Right lobe of liver (tissue), 6 donors: ENCODE results near the gene BEND5. TPM values are rescaled to one million over a fixed set of nuclear protein-coding genes. Genes with fewer than 3 reads are reported as not detected.

Experiments used
- ATAC-seq, 4 donors: fragments of 200-7000 bp; cut with Tn5 transposase; one replicate each; pipeline ENCODE4 v1.9.1; 2020; ENCODE audit warnings: mild to moderate bottlenecking in 4 of 4, moderate library complexity in 4 of 4
- DNase-seq, 3 donors: peaks; one replicate each; pipeline ENCODE4 v3.0.0-alpha.2; 2020
- H3K27ac ChIP-seq, 3 donors: fragments of 200-600 bp; one replicate each; pipeline ENCODE4 v1.8.0; 2022
- H3K27me3 ChIP-seq, 2 donors: fragments of 200-600 bp; one replicate each; pipeline ENCODE4 v1.8.0; 2022
- H3K36me3 ChIP-seq, 4 donors: fragments of 200-600 bp; sonication (generic) in 1 of 4; one replicate each; pipeline versions ENCODE4 v1.5.1 to v1.8.0; 2017 to 2022; ENCODE audit warnings: control low read depth in 1 of 4
- H3K4me1 ChIP-seq, 4 donors: fragments of 200-600 bp; sonication (generic) in 1 of 4; one replicate each; pipeline versions ENCODE4 v1.5.1 to v1.8.0; 2017 to 2022; ENCODE audit warnings: control low read depth in 1 of 4
- H3K4me3 ChIP-seq, 3 donors: fragments of 200-600 bp; one replicate each; pipeline ENCODE4 v1.8.0; 2022
- H3K9me3 ChIP-seq, 4 donors: fragments of 200-600 bp; sonication (generic) in 1 of 4; one replicate each; pipeline versions ENCODE4 v1.5.1 to v1.8.0; 2017 to 2022; ENCODE audit warnings: control low read depth in 1 of 4
- CTCF ChIP-seq, 4 donors: fragments of 200-600 bp in 3 of 4; fragments of 450-650 bp in 1 of 4; IDR thresholded peaks; one replicate each; pipeline versions ENCODE4 v1.5.1 to v1.8.0; 2016 to 2022; ENCODE audit warnings: antibody characterized with exemption in 4 of 4, mild to moderate bottlenecking in 2 of 4
- POLR2A ChIP-seq: fragments of 450-650 bp; IDR thresholded peaks from one replicate; pipeline ENCODE4 v1.6.1; 2017; ENCODE audit warnings: antibody characterized with exemption, mild to moderate bottlenecking
- WGBS: methylation state at CpG from one replicate; pipeline ENCODE4 v1.1.6; 2018; ENCODE audit warnings: low coverage, low lambda C conversion rate; ENCODE audit not compliant: insufficient coverage; ENCODE audit errors: missing lambda C conversion rate; 5-methylcytosine and 5-hydroxymethylcytosine counted together
- intact Hi-C, 2 donors: fragments of 100-400 bp; cut with DNase I; formaldehyde crosslinking; loops; one replicate each; pipeline versions ENCODE4 v1.11.2 to v1.14.1; 2022
- long read RNA-seq: library from polyadenylated mRNA; unstranded; transcript quantifications from one replicate; pipeline ENCODE4 v2.0.0, GENCODE V29; 2019
- total RNA-seq, 6 experiments: library from RNA; depleted of rRNA in 2 of 6; stranded (reverse); fragments of >200 nt in 2 of 6; fragmentation: NEBNext Ultra II Directional in 3 of 6; extraction: Animal tissue kit (Norgen Biotek cat#: 25700) in 3 of 6; gene quantifications; one replicate each; pipeline versions ENCODE4 v1.1.0 to v1.2.4, GENCODE V29; 2016 to 2023
- donor health status: DM: no; HTN: yes; CAD: no.
- donor health status: DM: no; HTN: no; CAD: no.
- donor health status: DM: no; HTN: no; CAD: no.
- donor health status: DM: no; HTN: yes; CAD: no.
- donor health status: DM: no; HTN: yes; CAD: no.

BEND5 gene
- 1 to 10 TPM in 1 of 6 experiments, under 1 TPM in 2, not detected in 3; 0.34 to 1.8 (median 0.47) TPM for total RNA-seq
- long read RNA-seq, result 0 reads

GRCh38 chr1:48776393-48777218 is at the start of gene BEND5:
Gene BEND5 (minus strand): TSS chr1:48776891. CDS start chr1:48776831, 60 bp downstream.
- ATAC-seq (peak; percentile 35 to 50 (median 46)), DNase-seq (peak in 1 of 3 donors; percentile 28)
- H3K27ac ChIP-seq, result no peak within 1 kb of the TSS
- no peaks in the 10 kb centered on the region for H3K9me3 ChIP-seq
- intact Hi-C loops, result no loop called here
- peaks cover 0 to 5% (median 0%) of the 10 kb centered on the region in 4 donors for H3K4me1 ChIP-seq
- peak within 1 kb of the TSS; percentile 33 to 57 (median 38) for H3K4me3 ChIP-seq
- H3K27me3 ChIP-seq, result no peaks in the 10 kb centered on the region
- 0% methylated on average over 16 of the region's 73 CpGs for WGBS
- no peaks in the 10 kb centered on the region for H3K36me3 ChIP-seq
- TF ChIP-seq CTCF (IDR thresholded peaks at IDR 0.05) (no peak), POLR2A (no peak)

- H3K27ac ChIP-seq, result no peak overlapping the region
- DNase-seq, result peak; percentile 57 to 87 (median 71)
- ATAC-seq, result peak; percentile 92 to 99 (median 98)
Observed at GRCh38 chr1:48823168-48823567, 46.5 kb upstream of the BEND5 start.

GRCh38 chr1:48820491-48820890 is 43.8 kb upstream of the BEND5 start:
- DNase-seq (no peak), ATAC-seq (no peak)
- no peak for TF ChIP-seq POLR2A
- H3K36me3 ChIP-seq, result no peaks in the 10 kb centered on the region
- H3K4me1 ChIP-seq, result peaks cover 0 to 2% (median 0%) of the 10 kb centered on the region in 4 donors
- no peak overlapping the region for H3K4me3 ChIP-seq
- intact Hi-C loops, result no loop called here
- 81% methylated on average over 3 of the region's 3 CpGs for WGBS
- no peaks in the 10 kb centered on the region for H3K9me3 ChIP-seq
- H3K27me3 ChIP-seq, result no peaks in the 10 kb centered on the region
- H3K27ac ChIP-seq, result no peak overlapping the region

More at GRCh38 chr1:48823168-48823567, 46.5 kb upstream of the BEND5 start:
- H3K36me3 ChIP-seq, result no peaks in the 10 kb centered on the region
- no peaks in the 10 kb centered on the region for H3K27me3 ChIP-seq
- intact Hi-C loops, result no loop called here
- H3K4me1 ChIP-seq, result peaks cover 0 to 2% (median 0%) of the 10 kb centered on the region in 4 donors
- no peaks in the 10 kb centered on the region for H3K9me3 ChIP-seq
- H3K4me3 ChIP-seq, result no peak overlapping the region
- TF ChIP-seq POLR2A (no peak), CTCF (IDR thresholded peaks at IDR 0.05) (no peak)

- H3K27ac ChIP-seq, result no peak overlapping the region
- intact Hi-C loops, result no loop called here
- no peak overlapping the region for H3K4me3 ChIP-seq
- no peaks in the 10 kb centered on the region for H3K9me3 ChIP-seq
- peak; percentile 66 to 68 (median 66) for DNase-seq
- peak; percentile 86 to 95 (median 94) for ATAC-seq
- H3K27me3 ChIP-seq, result no peaks in the 10 kb centered on the region
- no peaks in the 10 kb centered on the region for H3K4me1 ChIP-seq
- no peaks in the 10 kb centered on the region for H3K36me3 ChIP-seq
- 21% methylated on average over 3 of the region's 4 CpGs for WGBS
- peak; percentile 60 to 82 (median 78) for TF ChIP-seq CTCF (IDR thresholded peaks at IDR 0.05)
- TF ChIP-seq POLR2A, result no peak
Observed at GRCh38 chr1:48817505-48818114, 40.9 kb upstream of the BEND5 start.

GRCh38 chr1:48810740-48811139 is 34.0 kb upstream of the BEND5 start:
- ATAC-seq (peak in 3 of 4 donors; percentile 37 to 69 (median 46)), DNase-seq (no peak)
- Histone ChIP-seq H3K4me3 (no peak overlapping the region), H3K4me1 (no peaks in the 10 kb centered on the region), H3K9me3 (no peaks in the 10 kb centered on the region), H3K27ac (no peak overlapping the region), H3K36me3 (no peaks in the 10 kb centered on the region), H3K27me3 (no peaks in the 10 kb centered on the region)
- no peak for TF ChIP-seq CTCF (IDR thresholded peaks at IDR 0.05)
- no peak for TF ChIP-seq POLR2A
- intact Hi-C loops, result no loop called here
- WGBS, result 44% methylated on average over 4 of the region's 4 CpGs
